ENCODE measurements around the gene METTL23. TPM values are rescaled to one million over a fixed set of nuclear protein-coding genes. Genes with fewer than 3 reads are reported as not detected.
"Not testable (repeated sequence)": the region's sequence is repeated elsewhere in the genome, so short reads cannot be mapped to it uniquely, and the experiment has no call there.

The METTL23 gene
- total RNA-seq, 1 donor from 2014 or later = 28.2 TPM

GRCh38 chr17:76740329-76741118 is 13.9 kb downstream of the METTL23 start:
- no peak for DNase-seq (ENCODE audit: low spot score, unreplicated experiment)
- peaks cover 15% of the 10 kb centered on the region for H3K36me3 Mint-ChIP-seq (ENCODE audit: insufficient read depth)
- TF ChIP-seq, protein P1, sequence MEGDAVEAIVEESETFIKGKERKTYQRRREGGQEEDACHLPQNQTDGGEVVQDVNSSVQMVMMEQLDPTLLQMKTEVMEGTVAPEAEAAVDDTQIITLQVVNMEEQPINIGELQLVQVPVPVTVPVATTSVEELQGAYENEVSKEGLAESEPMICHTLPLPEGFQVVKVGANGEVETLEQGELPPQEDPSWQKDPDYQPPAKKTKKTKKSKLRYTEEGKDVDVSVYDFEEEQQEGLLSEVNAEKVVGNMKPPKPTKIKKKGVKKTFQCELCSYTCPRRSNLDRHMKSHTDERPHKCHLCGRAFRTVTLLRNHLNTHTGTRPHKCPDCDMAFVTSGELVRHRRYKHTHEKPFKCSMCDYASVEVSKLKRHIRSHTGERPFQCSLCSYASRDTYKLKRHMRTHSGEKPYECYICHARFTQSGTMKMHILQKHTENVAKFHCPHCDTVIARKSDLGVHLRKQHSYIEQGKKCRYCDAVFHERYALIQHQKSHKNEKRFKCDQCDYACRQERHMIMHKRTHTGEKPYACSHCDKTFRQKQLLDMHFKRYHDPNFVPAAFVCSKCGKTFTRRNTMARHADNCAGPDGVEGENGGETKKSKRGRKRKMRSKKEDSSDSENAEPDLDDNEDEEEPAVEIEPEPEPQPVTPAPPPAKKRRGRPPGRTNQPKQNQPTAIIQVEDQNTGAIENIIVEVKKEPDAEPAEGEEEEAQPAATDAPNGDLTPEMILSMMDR (IDR thresholded peaks at IDR 0.05; ENCODE audit: unreplicated experiment) = no peak
- no peak overlapping the region for H3K27ac Mint-ChIP-seq
- H3K27me3 Mint-ChIP-seq = no peaks in the 10 kb centered on the region
- H3K9me3 Mint-ChIP-seq (ENCODE audit: low read depth) = no peaks in the 10 kb centered on the region
- peaks cover 17% of the 10 kb centered on the region for H3K4me1 Mint-ChIP-seq (ENCODE audit: low read depth)
- H3K4me3 Mint-ChIP-seq (ENCODE audit: low read depth) = no peak overlapping the region

GRCh38 chr17:76742958-76743357 is 16.3 kb downstream of the METTL23 start:
- Mint-ChIP-seq H3K27me3 (no peaks in the 10 kb centered on the region), H3K4me3 (ENCODE audit: low read depth) (no peak overlapping the region), H3K4me1 (ENCODE audit: low read depth) (peaks cover 11% of the 10 kb centered on the region), H3K9me3 (ENCODE audit: low read depth) (no peaks in the 10 kb centered on the region), H3K36me3 (ENCODE audit: insufficient read depth) (peaks cover 20% of the 10 kb centered on the region), H3K27ac (no peak overlapping the region)
- TF ChIP-seq, protein P1 (IDR thresholded peaks at IDR 0.05; ENCODE audit: unreplicated experiment) = no peak
- DNase-seq (ENCODE audit: low spot score, unreplicated experiment) = no peak

- Mint-ChIP-seq H3K27me3 (no peaks in the 10 kb centered on the region), H3K4me1 (ENCODE audit: low read depth) (no peaks in the 10 kb centered on the region), H3K36me3 (ENCODE audit: insufficient read depth) (peaks cover 20% of the 10 kb centered on the region), H3K27ac (no peak overlapping the region), H3K9me3 (ENCODE audit: low read depth) (no peaks in the 10 kb centered on the region), H3K4me3 (ENCODE audit: low read depth) (no peak overlapping the region)
- no peak for DNase-seq (ENCODE audit: low spot score, unreplicated experiment)
- TF ChIP-seq, protein P1 (IDR thresholded peaks at IDR 0.05; ENCODE audit: unreplicated experiment) = no peak
Measured at GRCh38 chr17:76744747-76745146, 18.1 kb downstream of the METTL23 start.

DNA sequence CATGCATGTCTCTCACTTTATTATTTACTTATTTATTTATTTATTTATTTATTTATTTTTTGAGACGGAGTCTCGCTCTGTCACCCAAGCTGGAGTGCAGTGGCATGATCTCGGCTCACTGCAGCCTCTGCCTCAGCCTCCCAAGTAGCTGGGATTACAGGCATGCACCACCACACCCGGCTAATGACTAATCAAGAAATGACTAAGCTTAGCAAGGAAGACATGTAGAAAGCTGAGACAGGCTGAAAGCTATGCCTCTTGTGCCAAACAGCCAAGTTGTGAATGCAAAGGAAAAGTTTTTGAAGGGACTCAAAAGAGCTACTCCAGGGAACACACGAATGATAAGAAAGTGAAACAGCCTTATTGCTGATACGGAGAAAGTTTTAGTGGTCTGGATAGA is 19.1 kb downstream of the METTL23 start:
- H3K27ac Mint-ChIP-seq; H3K27me3 Mint-ChIP-seq; H3K4me1 Mint-ChIP-seq (ENCODE audit: low read depth); H3K9me3 Mint-ChIP-seq (ENCODE audit: low read depth); H3K4me3 Mint-ChIP-seq (ENCODE audit: low read depth); DNase-seq (ENCODE audit: low spot score, unreplicated experiment): not testable (repeated sequence)
- H3K36me3 Mint-ChIP-seq (ENCODE audit: insufficient read depth) = peaks cover 21% of the 10 kb centered on the region

- peaks cover 21% of the 10 kb centered on the region for H3K36me3 Mint-ChIP-seq (ENCODE audit: insufficient read depth)
- H3K9me3 Mint-ChIP-seq (ENCODE audit: low read depth) = no peaks in the 10 kb centered on the region
- no peaks in the 10 kb centered on the region for H3K27me3 Mint-ChIP-seq
- no peak overlapping the region for H3K27ac Mint-ChIP-seq
- DNase-seq (ENCODE audit: low spot score, unreplicated experiment) = no peak
- TF ChIP-seq, protein P1 (IDR thresholded peaks at IDR 0.05; ENCODE audit: unreplicated experiment) = no peak
- no peak overlapping the region for H3K4me3 Mint-ChIP-seq (ENCODE audit: low read depth)
- no peaks in the 10 kb centered on the region for H3K4me1 Mint-ChIP-seq (ENCODE audit: low read depth)
Measured at GRCh38 chr17:76747716-76748363, 21.2 kb downstream of the METTL23 start.

All from progenitor cell of endocrine pancreas (in vitro differentiated cells).